IMR-90 (cell line): ENCODE measurements around the gene ANGEL1.

Experiments used
- CEBPB ChIP-seq: IDR thresholded peaks from 2 replicates; pipeline ENCODE4 v1.6.1; 2012; ENCODE audit warnings: low read depth, low read length, improper control_type of control experiment
- CTCF ChIP-seq: conservative IDR thresholded peaks from 2 replicates; pipeline ENCODE4 v1.5.1; 2012; ENCODE audit warnings: mild to moderate bottlenecking, low read depth, low read length, improper control_type of control experiment
- POLR2A ChIP-seq: IDR thresholded peaks from 2 replicates; pipeline ENCODE4 v1.6.1; 2012; ENCODE audit warnings: mild to moderate bottlenecking, low read depth, low read length
- RAD21 ChIP-seq: IDR thresholded peaks from 2 replicates; pipeline ENCODE4 v1.6.1; 2012; ENCODE audit warnings: low read length, improper control_type of control experiment

- TF ChIP-seq CTCF, result no peak
- no peak for TF ChIP-seq RAD21
- no peak for TF ChIP-seq CEBPB
- no peak for TF ChIP-seq POLR2A
These were observed 59.9 kb downstream of the ANGEL1 start for GRCh38 chr14:76752744-76753143.
